NCI-H524 treated with DMSO at 0.1 percent for 48 hours (cell line): Measurements from ENCODE around the gene AGBL1.

Experiments used
- DNase-seq: peaks from one replicate; lab custom pipeline; 2025; lab: John Stamatoyannopoulos, UW

AGBL1 gene

DNA sequence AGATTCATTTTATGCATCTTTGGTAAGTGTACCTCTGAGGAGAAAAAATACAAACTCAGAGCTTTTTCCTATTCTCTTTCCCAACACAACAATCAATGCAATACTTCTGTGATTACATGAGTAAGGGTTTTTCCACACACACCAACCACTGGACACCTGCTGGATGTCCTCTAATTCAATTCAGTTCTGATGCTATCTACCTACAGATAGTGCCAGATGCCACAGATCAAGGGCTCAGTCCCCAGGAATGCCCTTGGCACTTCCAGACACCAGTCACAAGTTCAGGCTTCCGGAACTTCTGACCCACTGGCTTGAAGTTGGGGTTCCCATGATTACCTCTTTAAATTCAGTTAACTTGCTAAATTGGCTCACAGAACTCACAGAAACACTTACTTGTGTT is 511.5 kb downstream of the AGBL1 start:
- DNase-seq, result no peak

- DNase-seq, result no peak
Observed at GRCh38 chr15:86591994-86592735, 512.5 kb downstream of the AGBL1 start.

GRCh38 chr15:86595741-86596140 is 516.1 kb downstream of the AGBL1 start:
- DNase-seq, result no peak

DNA sequence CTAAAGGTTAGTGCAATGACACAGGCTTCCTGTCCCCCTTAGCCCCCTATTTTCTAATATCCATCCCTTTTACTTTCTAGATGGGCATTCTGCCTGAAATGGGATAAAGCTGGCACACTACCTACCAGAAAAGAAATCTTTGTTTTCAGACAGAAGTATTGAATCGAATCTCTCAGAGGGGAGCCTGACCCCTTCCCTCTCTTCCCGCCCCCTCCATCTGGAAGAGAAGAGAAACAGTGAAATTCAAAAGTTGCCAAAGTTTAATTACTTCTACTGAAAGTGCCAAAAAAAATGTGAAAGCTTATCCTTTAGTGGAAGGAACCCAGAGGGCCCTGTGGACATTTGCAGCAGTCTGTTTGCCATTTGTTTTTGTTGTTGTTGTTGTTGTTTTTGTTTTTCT is 523.8 kb downstream of the AGBL1 start:
- no peak for DNase-seq

- no peak for DNase-seq
Observed at GRCh38 chr15:86608461-86609205, 529.0 kb downstream of the AGBL1 start.

GRCh38 chr15:86609275-86609674 is 529.6 kb downstream of the AGBL1 start:
- DNase-seq, result no peak

- DNase-seq, result no peak
Observed at GRCh38 chr15:86610038-86610437, 530.4 kb downstream of the AGBL1 start.

GRCh38 chr15:86611417-86612040 is 531.9 kb downstream of the AGBL1 start:
- DNase-seq, result no peak

- no peak for DNase-seq
Observed at GRCh38 chr15:86615411-86615810, 535.7 kb downstream of the AGBL1 start.

GRCh38 chr15:86615816-86616215 is 536.1 kb downstream of the AGBL1 start:
- no peak for DNase-seq

- DNase-seq, result no peak
Observed at GRCh38 chr15:86616771-86617170, 537.1 kb downstream of the AGBL1 start.

DNA sequence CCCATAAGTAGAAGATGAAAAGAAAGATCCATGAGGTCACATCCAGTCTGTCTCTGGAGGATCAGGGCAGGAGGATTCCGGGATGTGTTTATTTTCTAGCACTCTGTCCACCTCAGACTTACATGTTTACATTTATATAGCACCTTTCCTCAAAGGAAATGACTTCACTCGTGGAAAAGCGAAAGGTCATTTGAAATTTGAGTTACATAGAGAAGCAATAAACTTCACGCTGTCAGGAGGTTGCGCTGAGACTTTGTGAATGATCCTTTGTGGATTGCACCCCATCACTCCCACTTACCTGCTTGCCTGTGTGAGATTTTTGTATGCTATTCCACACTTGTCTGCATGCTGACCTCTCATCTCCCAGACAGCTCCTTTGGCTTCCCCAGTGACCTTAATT is 540.5 kb downstream of the AGBL1 start:
- no peak for DNase-seq

DNA sequence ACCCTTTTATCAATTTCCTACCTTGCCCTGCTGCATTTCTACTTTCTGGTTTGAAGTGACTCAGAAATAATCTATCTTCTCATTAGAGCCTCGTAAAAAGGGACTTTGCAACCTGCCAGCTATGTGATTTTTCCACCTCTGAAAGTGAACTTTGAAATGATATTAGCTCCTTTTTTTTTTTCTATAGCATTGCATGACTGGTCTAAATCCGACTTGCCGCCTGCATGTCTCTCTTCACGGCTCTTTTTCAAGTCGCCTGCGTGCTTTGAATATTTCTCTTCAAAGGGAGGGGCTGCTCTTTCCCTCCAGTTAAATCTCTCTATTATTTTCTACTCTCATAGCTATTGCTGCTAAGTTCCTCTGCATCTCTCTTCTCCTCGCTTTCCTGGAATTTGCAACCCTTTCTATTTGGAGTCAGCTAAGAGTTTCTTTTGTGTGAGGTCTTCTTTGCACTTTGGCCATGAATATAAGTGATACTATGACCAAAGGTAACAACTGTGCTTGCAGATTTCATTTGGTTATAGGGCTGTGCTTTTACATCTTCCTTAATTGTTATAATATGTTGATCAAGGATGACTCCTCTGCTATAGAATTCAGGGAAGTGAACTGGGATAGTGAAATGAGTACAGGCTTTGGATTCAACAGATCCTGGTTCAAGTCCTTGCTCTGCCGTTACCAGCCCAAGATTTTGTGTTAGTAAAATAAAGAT is 541.1 kb downstream of the AGBL1 start:
- no peak for DNase-seq

GRCh38 chr15:86623236-86623635 is 543.6 kb downstream of the AGBL1 start:
- no peak for DNase-seq

DNA sequence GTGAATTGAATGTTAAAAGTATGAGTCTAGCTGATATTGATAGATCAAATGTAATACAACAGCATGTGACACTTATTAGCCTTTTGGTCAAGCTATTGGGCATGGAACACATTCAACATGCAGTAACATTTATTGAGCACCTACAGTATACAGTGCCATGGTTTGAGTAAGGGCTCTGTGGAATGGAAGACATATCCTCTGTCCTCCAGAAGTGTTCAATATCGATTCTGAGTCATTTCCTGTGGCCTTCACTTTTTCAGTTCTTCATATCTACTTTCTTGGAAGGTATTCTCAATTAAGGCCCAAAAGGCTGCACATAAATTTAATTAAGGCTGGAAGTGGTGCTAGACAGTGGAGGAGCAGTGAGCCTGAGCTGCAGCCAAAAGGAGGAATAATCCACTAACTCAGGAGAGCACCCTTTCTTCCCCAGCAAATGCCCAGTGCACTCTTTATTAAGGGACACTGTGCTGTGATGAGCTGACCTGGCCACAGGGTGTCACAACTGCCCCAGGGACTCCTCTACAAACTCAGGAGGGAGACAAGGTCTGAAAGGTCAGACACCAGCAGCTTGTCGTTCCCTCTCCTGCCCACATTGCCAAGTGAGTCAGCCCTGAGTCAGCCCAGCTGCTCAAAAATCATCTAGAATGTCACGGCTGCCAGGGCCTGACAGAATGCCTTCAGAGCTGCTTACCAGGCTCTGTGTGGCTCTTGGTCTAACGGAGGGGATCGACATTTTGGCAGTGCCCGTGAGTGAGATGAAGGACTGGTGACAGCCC is 544.8 kb downstream of the AGBL1 start:
- peak; percentile 20 for DNase-seq

DNA sequence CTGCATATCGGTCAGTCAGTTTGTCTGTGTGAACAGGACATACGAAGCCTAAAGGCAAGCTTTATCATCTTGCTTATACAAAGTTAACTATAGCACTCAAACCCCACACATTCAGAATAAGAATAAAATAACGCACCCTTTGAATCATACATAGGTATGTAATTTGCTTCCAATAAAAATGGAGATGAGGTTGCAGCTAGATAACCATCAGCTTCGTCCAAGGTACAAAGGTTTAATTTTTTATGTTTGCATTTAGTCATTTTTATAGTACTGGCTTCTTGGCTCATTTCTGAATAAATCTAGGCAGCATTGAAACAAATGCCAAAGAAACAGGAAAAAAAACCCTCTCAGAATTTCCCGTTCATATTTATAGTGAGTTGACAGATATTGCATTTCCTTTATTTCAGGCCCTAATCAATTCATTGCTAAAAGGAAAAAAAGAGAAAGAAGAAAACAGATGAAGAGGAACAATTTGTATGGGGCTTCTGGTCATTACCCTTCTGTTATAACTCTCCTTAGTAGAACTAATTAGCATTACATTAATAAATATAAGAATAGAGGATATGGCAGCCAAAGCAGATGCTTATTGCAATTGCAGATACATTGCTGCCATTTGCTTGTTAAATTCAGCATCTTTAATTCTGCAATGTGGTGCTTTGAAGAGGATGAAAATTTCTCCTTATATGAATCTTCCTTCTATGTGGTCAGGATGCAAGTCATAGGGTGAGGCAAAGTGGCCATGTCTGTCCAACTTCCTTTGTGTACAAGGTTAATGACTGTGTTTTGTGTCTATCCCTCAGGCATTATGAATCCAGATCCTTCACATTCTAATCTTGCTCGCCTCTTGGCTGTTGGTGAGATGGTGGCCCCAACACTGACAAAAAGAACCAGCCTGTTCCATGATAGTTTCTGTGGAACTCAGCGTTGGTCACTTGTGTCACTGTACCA is 550.0 kb downstream of the AGBL1 start:
- no peak for DNase-seq

DNA sequence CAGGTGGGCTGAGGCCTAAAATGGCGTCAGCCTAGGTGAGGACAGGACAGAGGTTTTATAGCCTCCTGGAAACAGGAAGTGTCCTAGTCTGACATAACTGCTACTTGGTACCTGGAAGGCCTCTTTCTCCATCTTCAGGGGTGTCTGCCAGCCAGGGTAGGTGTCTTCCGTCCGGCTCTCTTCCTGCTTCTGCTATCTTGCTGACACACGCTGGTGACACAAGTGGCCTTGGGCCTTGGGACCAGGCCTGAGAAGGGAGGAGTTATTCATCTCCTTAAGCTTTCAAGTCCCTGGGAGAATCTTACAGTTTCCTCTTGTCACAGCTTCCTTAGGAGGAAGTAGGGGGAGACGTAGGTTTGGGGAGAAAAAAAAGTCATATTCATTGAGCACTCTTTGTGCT is 551.3 kb downstream of the AGBL1 start:
- DNase-seq, result no peak

DNA sequence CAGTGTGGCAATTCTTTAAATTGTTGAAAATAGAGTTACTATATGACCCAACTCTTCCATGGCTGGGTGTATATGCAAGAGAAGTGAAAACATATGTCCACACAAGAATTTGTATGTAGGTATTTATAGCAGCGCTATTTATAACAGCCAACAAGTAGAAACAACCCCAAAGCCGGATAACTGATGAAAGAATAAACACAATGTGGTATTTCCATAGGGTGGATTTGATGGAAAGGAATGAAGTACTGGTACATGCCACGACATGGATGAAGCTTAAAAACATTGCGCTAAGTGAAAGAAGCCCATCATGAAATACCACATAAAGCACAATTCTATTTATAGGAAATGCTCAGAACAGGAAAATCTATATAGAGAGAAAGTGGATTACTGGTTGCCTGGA is 554.5 kb downstream of the AGBL1 start:
- DNase-seq, result no peak

- DNase-seq, result no peak
Observed at GRCh38 chr15:86634992-86635638, 555.4 kb downstream of the AGBL1 start.

- DNase-seq, result no peak
Observed at GRCh38 chr15:86644339-86644738, 564.7 kb downstream of the AGBL1 start.
